ENCODE results near the gene ACACA. TPM values are rescaled to one million over a fixed set of nuclear protein-coding genes. Genes with fewer than 3 reads are reported as not detected.

ACACA gene
- total RNA-seq, 1 donor from 2014 or later: 101 TPM

GRCh38 chr17:37438141-37438540, 31.5 kb upstream of the ACACA start:
- Mint-ChIP-seq H3K9me3 (no peaks in the 10 kb centered on the region), H3K4me1 (ENCODE audit: unreplicated experiment) (no peaks in the 10 kb centered on the region), H3K27ac (no peak overlapping the region), H3K27me3 (no peaks in the 10 kb centered on the region), H3K4me3 (no peak overlapping the region), H3K36me3 (peaks cover 28% of the 10 kb centered on the region)
- TF ChIP-seq CTCF (conservative IDR thresholded peaks at IDR 0.05): no peak
- no peak for DNase-seq (ENCODE audit: extremely low spot score, unreplicated experiment)

- H3K9me3 Mint-ChIP-seq: no peaks in the 10 kb centered on the region
- H3K4me3 Mint-ChIP-seq: no peak overlapping the region
- no peak for DNase-seq (ENCODE audit: extremely low spot score, unreplicated experiment)
- peaks cover 16% of the 10 kb centered on the region for H3K36me3 Mint-ChIP-seq
- H3K27ac Mint-ChIP-seq: no peak overlapping the region
- H3K27me3 Mint-ChIP-seq: no peaks in the 10 kb centered on the region
- no peaks in the 10 kb centered on the region for H3K4me1 Mint-ChIP-seq (ENCODE audit: unreplicated experiment)
- TF ChIP-seq CTCF (conservative IDR thresholded peaks at IDR 0.05): no peak
Measured at GRCh38 chr17:37432671-37433070, 26.0 kb upstream of the ACACA start.

- H3K9me3 Mint-ChIP-seq: no peaks in the 10 kb centered on the region
- no peak for TF ChIP-seq CTCF (conservative IDR thresholded peaks at IDR 0.05)
Measured at GRCh38 chr17:37430051-37430627, 23.5 kb upstream of the ACACA start.

GRCh38 chr17:37429453-37429852, 22.8 kb upstream of the ACACA start:
- TF ChIP-seq CTCF (conservative IDR thresholded peaks at IDR 0.05): no peak
- Mint-ChIP-seq H3K4me1 (ENCODE audit: unreplicated experiment) (no peaks in the 10 kb centered on the region), H3K4me3 (no peak overlapping the region), H3K27ac (no peak overlapping the region), H3K36me3 (peaks cover 20% of the 10 kb centered on the region), H3K9me3 (no peaks in the 10 kb centered on the region), H3K27me3 (no peaks in the 10 kb centered on the region)
- DNase-seq (ENCODE audit: extremely low spot score, unreplicated experiment): no peak

More at GRCh38 chr17:37430051-37430627, 23.5 kb upstream of the ACACA start:
- Mint-ChIP-seq H3K36me3 (peaks cover 18% of the 10 kb centered on the region), H3K4me3 (no peak overlapping the region), H3K4me1 (ENCODE audit: unreplicated experiment) (no peaks in the 10 kb centered on the region), H3K27ac (peak overlapping the region; percentile 56), H3K27me3 (no peaks in the 10 kb centered on the region)
- no peak for DNase-seq (ENCODE audit: extremely low spot score, unreplicated experiment)

GRCh38 chr17:37429039-37429438, 22.4 kb upstream of the ACACA start:
- Mint-ChIP-seq H3K4me3 (no peak overlapping the region), H3K36me3 (peaks cover 15% of the 10 kb centered on the region), H3K9me3 (no peaks in the 10 kb centered on the region), H3K27ac (no peak overlapping the region), H3K27me3 (no peaks in the 10 kb centered on the region), H3K4me1 (ENCODE audit: unreplicated experiment) (no peaks in the 10 kb centered on the region)
- TF ChIP-seq CTCF (conservative IDR thresholded peaks at IDR 0.05): no peak
- no peak for DNase-seq (ENCODE audit: extremely low spot score, unreplicated experiment)

- Mint-ChIP-seq H3K9me3 (no peaks in the 10 kb centered on the region), H3K4me1 (ENCODE audit: unreplicated experiment) (peaks cover 3% of the 10 kb centered on the region), H3K27ac (no peak overlapping the region), H3K36me3 (peaks cover 17% of the 10 kb centered on the region), H3K4me3 (no peak overlapping the region), H3K27me3 (no peaks in the 10 kb centered on the region)
- no peak for TF ChIP-seq CTCF (conservative IDR thresholded peaks at IDR 0.05)
- no peak for DNase-seq (ENCODE audit: extremely low spot score, unreplicated experiment)
Measured at GRCh38 chr17:37425268-37425667, 18.6 kb upstream of the ACACA start.
